ENCODE results near the gene ANXA11.
A peak's percentile ranks its signal among the peaks of the same experiment; 100 is the strongest.
"Not testable (repeated sequence)": the region's sequence is repeated elsewhere in the genome, so short reads cannot be mapped to it uniquely, and the experiment has no call there.

ANXA11 gene

GRCh38 chr10:80211786-80212185, 6.4 kb upstream of the ANXA11 start:
- no peak for TF ChIP-seq ZNF274 (IDR thresholded peaks at IDR 0.05; ENCODE audit: low read depth, low read length)
- no peak overlapping the region for H3K4me3 ChIP-seq (ENCODE audit: low read length)

GRCh38 chr10:80210259-80210658, 4.9 kb upstream of the ANXA11 start:
- TF ChIP-seq ZNF274 (IDR thresholded peaks at IDR 0.05; ENCODE audit: low read depth, low read length), result no peak
- H3K4me3 ChIP-seq (ENCODE audit: low read length), result no peak overlapping the region

- H3K4me3 ChIP-seq (ENCODE audit: low read length), result no peak overlapping the region
Measured at GRCh38 chr10:80207768-80208370, 2.5 kb upstream of the ANXA11 start.

GRCh38 chr10:80206277-80206655, 929 bp upstream of the ANXA11 start:
- no peak overlapping the region for H3K4me3 ChIP-seq (ENCODE audit: low read length)
- no peak for TF ChIP-seq ZNF274 (IDR thresholded peaks at IDR 0.05; ENCODE audit: low read depth, low read length)

More at GRCh38 chr10:80207768-80208370, 2.5 kb upstream of the ANXA11 start:
- no peak for TF ChIP-seq ZNF274 (IDR thresholded peaks at IDR 0.05; ENCODE audit: low read depth, low read length)

- H3K4me3 ChIP-seq (ENCODE audit: low read length), result peak overlapping the region; percentile 77
- no peak for TF ChIP-seq ZNF274 (IDR thresholded peaks at IDR 0.05; ENCODE audit: low read depth, low read length)
Measured at GRCh38 chr10:80204677-80205476, 460 bp downstream of the ANXA11 start.

GRCh38 chr10:80203835-80204676, 1.3 kb downstream of the ANXA11 start:
- TF ChIP-seq ZNF274 (IDR thresholded peaks at IDR 0.05; ENCODE audit: low read depth, low read length), result no peak
- peak overlapping the region; percentile 77 for H3K4me3 ChIP-seq (ENCODE audit: low read length)

GRCh38 chr10:80202934-80203834, 2.2 kb downstream of the ANXA11 start:
- peak overlapping the region; percentile 77; the same call in 1 of the 2 replicates for H3K4me3 ChIP-seq (ENCODE audit: low read length)
- no peak for TF ChIP-seq ZNF274 (IDR thresholded peaks at IDR 0.05; ENCODE audit: low read depth, low read length)

GRCh38 chr10:80202530-80202929, 2.8 kb downstream of the ANXA11 start:
- H3K4me3 ChIP-seq (ENCODE audit: low read length), result not testable (repeated sequence)

- no peak for TF ChIP-seq ZNF274 (IDR thresholded peaks at IDR 0.05; ENCODE audit: low read depth, low read length)
- H3K4me3 ChIP-seq (ENCODE audit: low read length), result no peak overlapping the region
Measured at GRCh38 chr10:80201608-80202141, 3.7 kb downstream of the ANXA11 start.

- no peak for TF ChIP-seq ZNF274 (IDR thresholded peaks at IDR 0.05; ENCODE audit: low read depth, low read length)
- no peak overlapping the region for H3K4me3 ChIP-seq (ENCODE audit: low read length)
Measured at GRCh38 chr10:80200687-80201086, 4.7 kb downstream of the ANXA11 start.

GRCh38 chr10:80200259-80200658, 5.1 kb downstream of the ANXA11 start:
- no peak for TF ChIP-seq ZNF274 (IDR thresholded peaks at IDR 0.05; ENCODE audit: low read depth, low read length)
- no peak overlapping the region for H3K4me3 ChIP-seq (ENCODE audit: low read length)

- no peak overlapping the region for H3K4me3 ChIP-seq (ENCODE audit: low read length)
- no peak for TF ChIP-seq ZNF274 (IDR thresholded peaks at IDR 0.05; ENCODE audit: low read depth, low read length)
Measured at GRCh38 chr10:80199828-80200227, 5.5 kb downstream of the ANXA11 start.

Data from GM08714 (cell line).